Anterior cingulate cortex (tissue), 58 donors: ENCODE data around the gene NCBP3.

ENCODE experiments used
- DNase-seq, 58 donors: peaks; one replicate each; lab custom pipeline; 2025; lab: John Stamatoyannopoulos, UW

The NCBP3 gene

DNA sequence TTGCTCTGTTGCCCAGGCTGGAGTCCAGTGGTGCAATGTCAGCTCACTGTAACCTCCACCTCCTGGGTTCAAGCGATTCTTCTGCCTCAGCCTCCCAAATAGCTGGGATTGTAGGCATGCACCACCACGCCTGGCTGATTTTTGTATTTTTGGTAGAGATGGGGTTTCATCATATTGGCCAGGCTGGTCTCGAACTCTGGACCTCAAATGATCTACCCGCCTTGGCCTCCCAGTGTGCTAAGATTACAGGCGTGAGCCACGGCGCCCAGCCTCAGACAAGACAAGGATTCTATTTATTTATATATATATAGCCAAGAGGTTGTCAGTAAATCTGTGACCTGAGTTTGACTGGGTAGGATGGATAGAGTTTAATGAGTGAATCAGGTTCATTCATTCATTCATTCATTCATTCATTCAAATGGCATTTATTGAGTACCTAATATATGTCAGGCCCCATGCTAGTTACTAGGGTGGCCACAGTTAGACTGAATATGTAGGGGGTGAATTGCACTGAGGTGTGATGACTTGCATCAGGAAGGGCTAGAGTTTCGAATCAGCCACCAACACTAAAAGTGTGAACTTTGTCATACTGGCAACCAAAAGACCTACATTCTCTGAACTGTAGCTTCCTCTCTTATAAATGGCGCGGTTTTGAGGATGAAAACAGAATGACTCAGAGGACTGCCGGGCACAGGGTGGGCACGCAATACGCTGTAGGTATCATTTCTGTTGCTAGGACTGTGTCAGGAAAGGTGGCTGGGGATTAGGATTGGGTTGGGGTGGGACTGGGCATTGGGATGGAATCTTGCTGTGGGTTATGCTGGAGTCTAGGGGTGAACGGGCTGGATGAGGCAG is 82.9 kb downstream of the NCBP3 start:
- DNase-seq = no peak

DNA sequence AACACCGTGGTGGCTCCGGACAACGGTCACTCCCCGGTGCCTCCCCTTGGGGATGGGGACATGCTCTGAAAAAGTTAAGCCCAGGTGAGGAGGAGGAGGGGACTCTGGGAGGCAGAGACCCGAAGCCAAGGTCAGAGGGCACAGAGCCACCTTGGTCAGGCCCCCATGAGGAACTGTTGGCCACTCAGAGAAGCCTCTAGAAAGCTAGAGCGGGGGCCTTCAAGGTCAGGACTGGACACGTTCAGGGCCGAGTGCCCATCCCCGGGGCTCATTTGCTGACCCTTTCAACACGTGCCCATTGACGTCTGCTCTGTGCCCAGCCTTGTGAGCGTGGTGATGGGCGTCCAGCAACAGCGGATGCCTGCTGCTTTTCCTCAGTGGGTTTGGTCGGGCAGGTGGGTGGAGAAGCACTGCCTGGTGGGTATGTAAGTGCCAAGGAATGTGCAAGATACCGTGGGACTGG is 84.1 kb downstream of the NCBP3 start:
- no peak for DNase-seq

DNA sequence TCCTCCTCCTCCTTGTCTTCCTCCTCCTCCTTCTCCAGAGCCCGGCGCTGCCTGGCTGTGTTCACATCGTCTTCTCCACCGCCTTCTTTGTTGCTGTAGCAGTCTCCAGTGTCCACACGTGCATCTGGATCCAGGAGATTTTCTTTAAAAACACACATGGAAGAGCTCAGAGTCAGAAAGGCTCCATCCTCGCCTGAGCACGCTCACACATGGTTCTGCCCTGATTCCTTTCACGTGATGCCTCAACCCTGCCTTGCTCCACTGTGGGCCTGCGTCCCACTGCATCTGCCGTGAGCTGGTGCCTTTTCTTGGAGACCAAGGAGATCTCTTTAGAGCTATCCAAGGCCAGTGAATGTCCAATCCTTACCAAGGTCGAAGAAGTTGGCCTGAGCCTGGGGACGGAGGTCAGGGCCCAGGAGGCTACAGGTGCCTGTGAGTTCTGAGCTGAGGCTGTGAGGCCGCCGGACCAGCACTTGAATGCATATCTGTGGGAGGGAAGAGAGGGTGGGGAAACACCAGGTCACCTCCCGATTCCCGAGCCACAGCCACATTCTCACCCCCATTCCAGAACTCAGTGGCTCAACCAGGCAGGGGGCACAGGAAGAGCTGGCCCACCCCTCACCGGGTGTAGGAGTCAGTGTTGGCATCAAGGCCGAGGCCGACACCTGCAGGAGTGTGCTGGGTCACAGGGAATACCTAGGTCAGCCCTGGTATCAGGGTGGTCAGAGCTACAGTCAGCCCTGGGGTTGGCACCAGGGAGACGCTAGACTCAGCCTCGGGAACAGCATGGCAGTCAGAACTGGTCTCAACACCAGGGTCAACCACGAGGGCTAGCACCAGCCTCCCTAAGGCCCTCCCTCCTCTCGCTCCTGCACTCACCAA is 84.8 kb downstream of the NCBP3 start:
- DNase-seq = no peak

DNA sequence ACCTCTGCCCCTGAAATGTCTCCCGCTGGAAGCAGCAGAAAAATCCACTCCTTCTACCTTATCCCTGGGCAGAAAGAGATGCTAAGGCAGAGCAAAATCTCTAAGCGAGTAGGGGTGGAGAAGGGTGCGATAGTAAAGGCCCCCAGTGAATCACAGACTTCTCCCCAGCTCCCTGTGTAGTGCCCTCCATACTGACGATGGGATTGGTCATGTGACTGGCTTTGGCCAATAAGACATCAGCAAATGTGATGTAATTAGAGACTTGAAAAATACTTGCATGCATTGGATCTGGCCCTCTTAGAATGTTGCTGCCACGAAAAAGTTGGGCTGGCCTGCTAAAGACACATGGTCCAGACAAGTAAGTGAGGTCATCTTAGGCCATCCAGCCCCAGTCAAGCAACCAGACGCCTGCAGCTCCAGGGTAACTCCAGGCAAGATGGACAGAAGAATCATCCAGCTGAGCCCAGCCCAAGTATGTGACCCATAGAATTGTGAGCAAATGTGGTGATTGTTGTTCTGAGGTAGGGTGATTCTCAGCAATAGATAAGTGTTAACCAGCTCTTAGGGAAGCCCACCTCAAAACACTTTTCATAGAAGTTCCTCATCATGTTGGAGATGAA is 86.3 kb downstream of the NCBP3 start:
- no peak for DNase-seq

GRCh38 chr17:3755335-3756030 is 90.6 kb downstream of the NCBP3 start:
- DNase-seq = no peak

GRCh38 chr17:3754458-3755334 is 91.3 kb downstream of the NCBP3 start:
- peak in 2 of 58 donors; percentile 16 to 48 for DNase-seq

DNA sequence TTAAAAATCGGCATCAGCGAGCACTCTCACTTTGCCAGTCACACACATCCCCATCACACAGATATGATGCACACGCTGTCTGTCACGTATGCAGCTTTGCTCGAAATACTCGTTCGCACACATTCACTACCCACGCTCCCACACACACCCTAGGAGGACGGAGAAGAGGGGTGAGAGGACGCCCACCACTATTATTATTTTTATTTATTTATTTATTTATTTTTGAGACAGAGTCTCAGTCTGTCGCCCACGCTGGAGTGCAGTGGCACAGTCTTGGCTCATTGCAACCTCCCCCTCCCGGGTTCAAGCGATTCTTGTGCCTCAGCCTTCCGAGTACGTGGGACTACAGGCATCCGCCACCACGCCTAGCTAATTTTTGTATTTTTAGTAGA is 92.0 kb downstream of the NCBP3 start:
- no peak for DNase-seq

DNA sequence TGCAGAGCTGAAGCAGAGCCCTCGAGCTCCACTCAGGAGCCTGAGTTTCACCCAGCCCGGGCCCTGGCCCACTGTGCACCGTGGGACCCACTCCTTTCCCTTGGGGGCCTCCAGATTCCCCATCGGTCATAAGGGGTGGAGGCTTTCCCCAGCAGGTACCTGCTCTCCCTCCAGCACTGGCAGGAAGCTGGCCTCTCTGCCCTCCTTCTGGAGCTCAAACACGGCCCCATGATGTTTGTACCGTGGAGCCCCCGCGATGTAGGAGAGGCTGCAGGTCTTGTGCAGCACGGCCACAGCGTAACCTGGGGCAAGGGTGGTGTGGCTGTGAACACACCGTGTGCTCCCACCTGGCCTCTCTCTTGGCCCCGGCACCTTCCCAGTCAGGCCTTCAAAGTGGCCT is 92.4 kb downstream of the NCBP3 start:
- no peak for DNase-seq
